HepG2 (cell line): ENCODE measurements around the gene SOWAHB. TPM values are rescaled to one million over a fixed set of nuclear protein-coding genes. Genes with fewer than 3 reads are reported as not detected.

ENCODE experiments used
- ATAC-seq: fragments of 200-7000 bp; cut with Tn5 transposase; 3 replicates; pipeline ENCODE4 v1.9.1; 2020; ENCODE audit warnings: mild to moderate bottlenecking, moderate library complexity
- BruUV-seq: library from RNA; stranded (reverse); fragments of 400-500 nt; replicated peaks from 2 replicates; lab custom pipeline; 2021; lab: Mats Ljungman, UMichigan
- CTCF ChIA-PET: fragments of 300-600 bp; formaldehyde crosslinking; extraction: SDS; loops from one replicate; lab custom pipeline; 2021; ENCODE audit warnings: low total read pairs, inconsistent platforms, low intra/inter-chr PET ratio; lab: Yijun Ruan, JAX
- POLR2A ChIA-PET: fragments of 350-600 bp; sonication (Branson Sonifier 250); formaldehyde crosslinking; loops from one replicate; lab custom pipeline; 2020; ENCODE audit warnings: antibody characterized with exemption, inconsistent platforms; lab: Yijun Ruan, JAX
- DNase-seq: peaks from one replicate; pipeline ENCODE4 v3.0.0-alpha.2; 2015; ENCODE audit warnings: low spot score
- FAIRE-seq: peaks from 3 replicates; lab custom pipeline; 2011; peaks lifted over from hg19 to GRCh38; lab: Jason Lieb, UNC
- H2AFZ ChIP-seq: one replicate; pipeline ENCODE4 v1.6.1; 2011; ENCODE audit warnings: low read length, inconsistent platforms
- H3K27ac ChIP-seq: fragments of 300-600 bp; 3 replicates; pipeline ENCODE4 v1.8.0; 2011; ENCODE audit warnings: mixed run types, mild to moderate bottlenecking, mixed read lengths, low read length, inconsistent platforms; ENCODE audit not compliant: insufficient read depth; ENCODE audit errors: extremely low read length
- H3K27me3 ChIP-seq, 2 experiments: fragments of 200-600 bp in 1 of 2; 2 replicates in 1 of 2; 3 replicates in 1 of 2; pipeline versions ENCODE4 v1.6.0 to v1.8.0; 2011; ENCODE audit warnings: low read length in 2 of 2, mild to moderate bottlenecking in 2 of 2, moderate library complexity in 2 of 2, inconsistent platforms in 1 of 2; ENCODE audit not compliant: insufficient read depth in 2 of 2, control insufficient read depth in 1 of 2
- H3K36me3 ChIP-seq, 2 experiments: fragments of 200-600 bp in 1 of 2; replicated peaks in 1 of 2; 2 replicates in 1 of 2; 3 replicates in 1 of 2; pipeline versions ENCODE4 v1.5.1 to v1.8.0; 2011; ENCODE audit warnings: low read length in 2 of 2, inconsistent platforms in 1 of 2; ENCODE audit not compliant: insufficient read depth in 2 of 2, control insufficient read depth in 1 of 2
- H3K4me1 ChIP-seq: 2 replicates; pipeline ENCODE4 v1.5.1; 2012; ENCODE audit warnings: low read length, inconsistent platforms; ENCODE audit not compliant: insufficient read depth
- H3K4me2 ChIP-seq: 2 replicates; pipeline ENCODE4 v1.6.0; 2011; ENCODE audit warnings: low read depth, low read length, inconsistent platforms
- H3K4me3 ChIP-seq, 3 experiments: fragments of 200-600 bp in 1 of 3; sonication (generic), shearing (Covaris generic) in 1 of 3; replicated peaks in 1 of 3; 2 replicates each; pipeline ENCODE4 v1.5.1; 2011 to 2016; ENCODE audit warnings: low read length in 3 of 3, inconsistent platforms in 2 of 3, low read depth in 2 of 3, mild to moderate bottlenecking in 2 of 3, control low read depth in 1 of 3, mixed read lengths in 1 of 3; ENCODE audit not compliant: insufficient read depth in 1 of 3
- H3K79me2 ChIP-seq: one replicate; pipeline ENCODE4 v1.6.1; 2011; ENCODE audit warnings: low read length, inconsistent platforms; ENCODE audit not compliant: insufficient read depth
- H3K9ac ChIP-seq: 2 replicates; pipeline ENCODE4 v1.6.0; 2011; ENCODE audit warnings: mild to moderate bottlenecking, low read depth, low read length, inconsistent platforms; ENCODE audit not compliant: insufficient read depth
- H3K9me3 ChIP-seq: 2 replicates; pipeline ENCODE4 v1.5.1; 2012; ENCODE audit warnings: mild to moderate bottlenecking, low read length
- H4K20me1 ChIP-seq: 2 replicates; pipeline ENCODE4 v1.6.0; 2011; ENCODE audit warnings: inconsistent platforms, mild to moderate bottlenecking, low read length, moderate library complexity; ENCODE audit not compliant: insufficient read depth
- ADNP ChIP-seq: sonication (generic); formaldehyde crosslinking; IDR thresholded peaks from 2 replicates; pipeline ENCODE4 v1.4.0; 2020; ENCODE audit warnings: missing genetic modification reagents
- GTF2F1 ChIP-seq: fragments of 150-350 bp; IDR thresholded peaks from 2 replicates; pipeline ENCODE4 v1.6.1; 2014; ENCODE audit warnings: low read length
- KDM1A ChIP-seq: IDR thresholded peaks from 2 replicates; pipeline ENCODE4 v1.6.1; 2016; ENCODE audit warnings: missing compliant biosample characterization
- KDM2A ChIP-seq: sonication (generic); formaldehyde crosslinking; IDR thresholded peaks from 2 replicates; pipeline ENCODE4 v1.4.0; 2020; ENCODE audit warnings: low read depth, missing genetic modification reagents, borderline replicate concordance
- SIX4 ChIP-seq: sonication (generic); formaldehyde crosslinking; IDR thresholded peaks from 2 replicates; pipeline ENCODE4 v1.4.0; 2020; ENCODE audit warnings: missing genetic modification reagents
- SMC3 ChIP-seq: IDR thresholded peaks from 2 replicates; pipeline ENCODE4 v1.6.1; 2011; ENCODE audit warnings: low read length, improper control_type of control experiment
- SRSF1 ChIP-seq: fragments of 200-400 bp; formaldehyde crosslinking; optimal IDR thresholded peaks from 2 replicates; pipeline ENCODE3; 2017; ENCODE audit warnings: mild to moderate bottlenecking, low read depth, low read length, moderate library complexity
- TRIM22 ChIP-seq: fragments of 450-650 bp; IDR thresholded peaks from 2 replicates; pipeline ENCODE4 v1.6.1; 2017
- ZFP82 ChIP-seq: sonication (generic); formaldehyde crosslinking; IDR thresholded peaks from 2 replicates; pipeline ENCODE4 v1.5.1; 2020; ENCODE audit warnings: mild to moderate bottlenecking, missing genetic modification reagents, borderline replicate concordance
- ZNF180 ChIP-seq: sonication (generic); formaldehyde crosslinking; IDR thresholded peaks from 2 replicates; pipeline ENCODE4 v1.4.0; 2020; ENCODE audit warnings: low read depth, missing genetic modification reagents, borderline replicate concordance
- ZNF569 ChIP-seq: sonication (generic); formaldehyde crosslinking; IDR thresholded peaks from 2 replicates; pipeline ENCODE4 v1.5.0; 2020; ENCODE audit warnings: mild to moderate bottlenecking, missing genetic modification reagents, moderate library complexity, borderline replicate concordance
- ZNF652 ChIP-seq: IDR thresholded peaks from 2 replicates; pipeline ENCODE4 v1.6.1; 2016; ENCODE audit warnings: low read depth, borderline replicate concordance
- WGBS: methylation state at CpG from one replicate; pipeline ENCODE4 v1.1.6; 2017; ENCODE audit warnings: low lambda C conversion rate; 5-methylcytosine and 5-hydroxymethylcytosine counted together
- in situ Hi-C: cut with HindIII; loops from 2 replicates; pipeline ENCODE4 v1.10.0; 2017; ENCODE audit warnings: low pct_unique_long_range_greater_than_20kb; ENCODE audit not compliant: extremely low pct_ligation_motif_present
- intact Hi-C: fragments of 100-400 bp; cut with micrococcal nuclease; formaldehyde crosslinking; loops from one replicate; pipeline ENCODE4 v1.10.0; 2022; ENCODE audit not compliant: unreplicated experiment
- polyA plus RNA-seq, 8 experiments: library from polyadenylated mRNA; depleted of rRNA in 3 of 8; stranded (reverse) in 7 of 8; unstranded in 1 of 8; fragments of >200 nt; fragmentation: Illumina TruSeq in 4 of 8; extraction: Trizol in 4 of 8; gene quantifications; 2 replicates each; pipeline versions ENCODE4 v1.2.1 to v1.2.3, GENCODE V29; 2011 to 2016; ENCODE audit warnings: low read depth in 4 of 8, missing spikeins in 1 of 8, mixed read lengths in 1 of 8; ENCODE audit not compliant: insufficient read depth in 1 of 8
- total RNA-seq, 5 experiments: library from RNA; depleted of rRNA; stranded (reverse); fragments of >200 nt; fragmentation: Illumina TruSeq; extraction: Trizol; gene quantifications; 2 replicates each; pipeline ENCODE4 v1.2.3, GENCODE V29; 2016; ENCODE audit warnings: low read depth in 1 of 5
- TF ChIP-seq, protein P1 (sequence below): sonication (generic); formaldehyde crosslinking; conservative IDR thresholded peaks from 2 replicates; pipeline ENCODE4 v1.4.0; 2020; ENCODE audit warnings: missing genetic modification reagents
- TF ChIP-seq, protein P2 (sequence below): sonication (generic); formaldehyde crosslinking; IDR thresholded peaks from 2 replicates; pipeline ENCODE4 v1.8.0; 2022; ENCODE audit warnings: mild to moderate bottlenecking, missing genetic modification reagents, borderline replicate concordance

Gene SOWAHB
- total and polyA plus RNA-seq, 2 of the 13 experiments (the other 11 are each of a cell fraction or from before 2014, with no cell fraction given): 0.12 to 0.51 TPM

DNA sequence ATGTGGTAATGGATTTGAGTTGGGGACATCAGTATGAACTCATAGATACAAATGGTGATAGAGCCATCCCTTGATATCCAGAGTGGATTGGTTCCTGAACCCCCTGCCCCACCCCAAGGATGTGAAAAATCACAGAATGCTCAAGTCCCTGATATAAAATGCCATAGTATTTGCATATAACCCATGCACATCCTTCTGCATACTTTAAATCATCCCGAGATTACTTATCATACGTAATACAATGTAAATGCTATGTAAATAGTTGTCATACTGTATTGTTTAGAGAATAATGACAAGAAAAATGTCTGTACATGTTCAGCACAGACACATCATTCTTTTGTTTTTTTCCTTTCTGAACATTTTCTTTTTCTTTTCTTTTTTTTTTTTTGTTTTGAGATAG is 32.7 kb upstream of the SOWAHB start:
- no TSS peak for BruUV-seq
- Histone ChIP-seq H3K9me3 (no peaks in the 10 kb centered on the region), H3K27ac (no peak overlapping the region), H2AFZ (no peak overlapping the region), H3K27me3 (no peaks in the 10 kb centered on the region), H4K20me1 (no peaks in the 10 kb centered on the region), H3K36me3 (no peaks in the 10 kb centered on the region), H3K4me3 (no peak overlapping the region), H3K9ac (no peak overlapping the region), H3K79me2 (no peaks in the 10 kb centered on the region), H3K4me2 (no peak overlapping the region), H3K4me1 (peaks cover 16% of the 10 kb centered on the region)
- no peak for ATAC-seq
- POLR2A ChIA-PET: interaction anchor here (1.4 kb wide), 1 partner anchor 19 kb away, joined by 8 read pairs; the partner anchor contains the start of gene SEPTIN11
- TF ChIP-seq SMC3: no peak
- intact Hi-C loops: no loop called here
- CTCF ChIA-PET: no interaction called here
- DNase-seq: no peak
- no peak for FAIRE-seq
- WGBS: 89% methylated on average over 2 of the region's 2 CpGs
- in situ Hi-C loops: no loop called here

- no TSS peak for BruUV-seq
- in situ Hi-C loops (no loop called here), intact Hi-C loops (no loop called here)
- ATAC-seq: no peak
- Histone ChIP-seq H3K27ac (no peak overlapping the region), H3K4me2 (no peak overlapping the region), H3K9me3 (no peaks in the 10 kb centered on the region), H4K20me1 (no peaks in the 10 kb centered on the region), H3K9ac (no peak overlapping the region), H3K79me2 (no peaks in the 10 kb centered on the region), H3K4me3 (no peak overlapping the region), H3K27me3 (no peaks in the 10 kb centered on the region), H3K36me3 (no peaks in the 10 kb centered on the region), H2AFZ (no peak overlapping the region), H3K4me1 (peaks cover 12% of the 10 kb centered on the region)
- ChIA-PET POLR2A (no interaction called here), CTCF (no interaction called here)
- DNase-seq: no peak
- 66% methylated on average over 6 of the region's 6 CpGs for WGBS
- FAIRE-seq: no peak
- TF ChIP-seq TRIM22 (no peak), SIX4 (CRISPR knock-in tag) (no peak), ZNF652 (CRISPR knock-in tag) (no peak), ZNF180 (no peak), ZNF569 (CRISPR knock-in tag) (no peak), ADNP (CRISPR knock-in tag) (no peak), KDM1A (CRISPR knock-in tag) (no peak), SRSF1 (no peak), KDM2A (CRISPR knock-in tag) (no peak), GTF2F1 (no peak), ZFP82 (CRISPR knock-in tag) (no peak)
- TF ChIP-seq, protein P1, sequence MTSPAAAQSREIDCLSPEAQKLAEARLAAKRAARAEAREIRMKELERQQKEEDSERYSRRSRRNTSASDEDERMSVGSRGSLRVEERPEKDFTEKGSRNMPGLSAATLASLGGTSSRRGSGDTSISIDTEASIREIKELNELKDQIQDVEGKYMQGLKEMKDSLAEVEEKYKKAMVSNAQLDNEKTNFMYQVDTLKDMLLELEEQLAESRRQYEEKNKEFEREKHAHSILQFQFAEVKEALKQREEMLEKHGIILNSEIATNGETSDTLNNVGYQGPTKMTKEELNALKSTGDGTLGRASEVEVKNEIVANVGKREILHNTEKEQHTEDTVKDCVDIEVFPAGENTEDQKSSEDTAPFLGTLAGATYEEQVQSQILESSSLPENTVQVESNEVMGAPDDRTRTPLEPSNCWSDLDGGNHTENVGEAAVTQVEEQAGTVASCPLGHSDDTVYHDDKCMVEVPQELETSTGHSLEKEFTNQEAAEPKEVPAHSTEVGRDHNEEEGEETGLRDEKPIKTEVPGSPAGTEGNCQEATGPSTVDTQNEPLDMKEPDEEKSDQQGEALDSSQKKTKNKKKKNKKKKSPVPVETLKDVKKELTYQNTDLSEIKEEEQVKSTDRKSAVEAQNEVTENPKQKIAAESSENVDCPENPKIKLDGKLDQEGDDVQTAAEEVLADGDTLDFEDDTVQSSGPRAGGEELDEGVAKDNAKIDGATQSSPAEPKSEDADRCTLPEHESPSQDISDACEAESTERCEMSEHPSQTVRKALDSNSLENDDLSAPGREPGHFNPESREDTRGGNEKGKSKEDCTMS (CRISPR knock-in tag): no peak
- TF ChIP-seq, protein P2, sequence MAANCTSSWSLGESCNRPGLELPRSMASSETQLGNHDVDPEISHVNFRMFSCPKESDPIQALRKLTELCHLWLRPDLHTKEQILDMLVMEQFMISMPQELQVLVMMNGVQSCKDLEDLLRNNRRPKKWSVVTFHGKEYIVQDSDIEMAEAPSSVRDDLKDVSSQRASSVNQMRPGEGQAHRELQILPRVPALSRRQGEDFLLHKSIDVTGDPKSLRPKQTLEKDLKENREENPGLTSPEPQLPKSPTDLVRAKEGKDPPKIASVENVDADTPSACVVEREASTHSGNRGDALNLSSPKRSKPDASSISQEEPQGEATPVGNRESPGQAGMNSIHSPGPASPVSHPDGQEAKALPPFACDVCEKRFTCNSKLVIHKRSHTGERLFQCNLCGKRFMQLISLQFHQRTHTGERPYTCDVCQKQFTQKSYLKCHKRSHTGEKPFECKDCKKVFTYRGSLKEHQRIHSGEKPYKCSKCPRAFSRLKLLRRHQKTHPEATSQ (CRISPR knock-in tag): no peak
Observed at GRCh38 chr4:76926841-76927240, 28.9 kb upstream of the SOWAHB start.
